ENCODE data around the gene NEDD1.
A peak's percentile ranks its signal among the peaks of the same experiment; 100 is the strongest.

NEDD1 gene

DNA sequence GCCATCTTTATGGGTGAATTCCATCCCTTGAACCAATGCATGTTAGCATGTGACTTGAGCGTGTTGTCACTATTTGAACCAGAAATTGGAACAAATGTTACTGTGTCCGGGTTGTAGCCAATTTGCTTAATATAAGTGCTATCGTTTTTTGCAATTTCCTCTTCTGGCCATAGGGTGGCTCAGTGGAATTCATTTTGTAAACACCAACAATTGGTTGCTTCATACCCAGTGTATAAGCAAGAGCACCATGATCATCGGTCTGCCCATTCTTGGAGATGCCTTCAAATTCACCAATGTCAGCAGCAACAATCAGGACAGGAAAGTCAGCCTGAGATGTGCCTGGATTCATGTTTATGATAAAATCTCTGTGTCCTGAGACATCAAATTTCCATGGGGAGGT, 5.0 kb upstream of the NEDD1 start:
- no peak for DNase-seq (ENCODE audit: low read depth)

DNA sequence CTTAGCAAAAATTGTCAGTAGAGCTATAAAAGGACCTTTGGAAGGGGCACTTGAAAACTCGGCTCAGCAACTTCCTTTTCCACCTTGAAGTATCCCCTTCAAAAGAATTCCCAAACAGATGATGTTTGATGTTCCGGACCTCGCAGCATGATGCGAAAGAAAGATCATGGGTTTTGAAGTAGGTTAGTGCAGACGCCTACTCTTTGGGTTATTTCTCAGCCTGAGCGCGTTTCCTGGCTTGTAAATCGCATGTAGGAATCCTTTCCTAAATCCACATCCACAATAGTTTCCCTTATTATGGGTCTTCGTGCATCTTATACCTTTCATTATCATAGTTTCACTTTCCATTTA, 584 bp upstream of the NEDD1 start:
- DNase-seq (ENCODE audit: low read depth), result no peak

- DNase-seq (ENCODE audit: low read depth), result no peak
Observed at GRCh38 chr12:96907671-96908422, 790 bp downstream of the NEDD1 start.

DNA sequence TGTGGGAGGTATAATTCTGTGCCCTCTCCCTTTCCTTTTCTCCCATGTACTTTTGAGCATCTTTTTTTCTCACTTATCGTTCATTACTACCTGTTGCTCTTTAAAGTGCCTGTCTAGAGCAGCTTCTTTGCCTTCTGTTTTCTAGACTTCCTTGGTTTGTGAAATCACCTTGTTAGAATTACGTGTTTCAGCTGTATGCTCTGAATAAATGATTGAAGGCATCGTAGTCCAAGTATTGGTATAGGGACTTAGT, 1.3 kb downstream of the NEDD1 start:
- DNase-seq (ENCODE audit: low read depth), result no peak

DNA sequence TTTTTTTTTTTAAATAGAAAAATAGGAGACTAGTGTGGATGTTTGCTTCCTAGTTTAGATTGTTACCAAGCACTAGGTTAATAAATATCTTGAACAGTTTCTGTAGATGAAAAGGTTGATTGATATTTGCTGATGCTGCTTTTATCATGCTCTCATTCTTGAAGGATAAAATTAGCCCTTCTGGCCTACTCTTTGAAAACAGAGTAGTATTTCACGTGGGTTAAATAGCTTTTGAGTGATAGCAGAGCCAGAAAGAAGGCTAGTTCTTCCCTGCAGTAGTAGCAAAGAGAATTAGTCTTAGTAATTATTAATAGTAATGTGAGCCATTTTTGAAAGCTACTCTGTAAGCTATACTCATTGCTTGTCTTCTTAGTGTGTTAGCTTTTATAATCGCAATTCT, 5.2 kb downstream of the NEDD1 start:
- no peak for DNase-seq (ENCODE audit: low read depth)

GRCh38 chr12:96912943-96913342, 5.9 kb downstream of the NEDD1 start:
- DNase-seq (ENCODE audit: low read depth), result no peak

- DNase-seq (ENCODE audit: low read depth), result no peak
Observed at GRCh38 chr12:96919510-96920210, 12.6 kb downstream of the NEDD1 start.

DNA sequence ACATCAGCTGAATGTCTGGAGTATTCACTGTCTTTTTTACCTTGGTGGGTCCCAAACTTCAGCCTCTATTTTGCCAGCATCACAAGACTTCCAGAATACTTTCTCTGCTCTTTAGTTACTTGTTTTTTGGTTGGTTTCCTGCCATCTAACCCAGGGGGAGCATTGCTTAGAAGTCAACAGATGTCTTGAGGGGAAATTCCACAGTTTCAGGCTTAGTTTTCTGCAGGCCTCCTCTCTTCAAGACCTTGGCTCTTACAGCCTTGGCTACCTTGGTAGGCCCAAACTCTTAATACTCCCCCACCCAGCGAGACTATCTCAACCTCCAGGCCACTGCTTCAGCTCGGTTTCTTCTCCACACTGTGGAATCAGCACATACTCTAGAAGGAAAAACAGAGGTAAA, 41.7 kb downstream of the NEDD1 start:
- DNase-seq (ENCODE audit: low read depth), result no peak

DNA sequence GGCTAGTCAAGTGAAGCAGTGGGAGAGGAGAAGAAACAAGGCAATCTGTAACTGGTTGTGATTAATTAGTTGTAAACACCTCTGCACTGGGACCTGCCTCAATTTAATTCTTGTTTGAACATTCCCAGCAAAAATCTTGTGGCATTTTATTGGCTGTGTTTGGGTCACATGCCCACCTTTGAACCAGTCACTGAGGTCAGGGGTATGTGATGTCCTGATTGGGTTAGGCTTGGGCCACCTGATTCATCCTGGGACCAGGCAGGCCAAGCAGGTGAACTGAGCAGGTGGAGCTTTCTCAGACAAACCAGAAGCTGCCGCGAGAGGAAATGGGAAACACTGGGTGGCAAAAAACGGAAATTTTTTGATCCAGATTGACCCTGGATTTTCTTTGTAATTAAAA, 72.5 kb downstream of the NEDD1 start:
- no peak for DNase-seq (ENCODE audit: low read depth)

- DNase-seq (ENCODE audit: low read depth), result peak; percentile 60
Observed at GRCh38 chr12:96980991-96981414, 73.9 kb downstream of the NEDD1 start.

GRCh38 chr12:96981911-96982310, 74.9 kb downstream of the NEDD1 start:
- DNase-seq (ENCODE audit: low read depth), result no peak

DNA sequence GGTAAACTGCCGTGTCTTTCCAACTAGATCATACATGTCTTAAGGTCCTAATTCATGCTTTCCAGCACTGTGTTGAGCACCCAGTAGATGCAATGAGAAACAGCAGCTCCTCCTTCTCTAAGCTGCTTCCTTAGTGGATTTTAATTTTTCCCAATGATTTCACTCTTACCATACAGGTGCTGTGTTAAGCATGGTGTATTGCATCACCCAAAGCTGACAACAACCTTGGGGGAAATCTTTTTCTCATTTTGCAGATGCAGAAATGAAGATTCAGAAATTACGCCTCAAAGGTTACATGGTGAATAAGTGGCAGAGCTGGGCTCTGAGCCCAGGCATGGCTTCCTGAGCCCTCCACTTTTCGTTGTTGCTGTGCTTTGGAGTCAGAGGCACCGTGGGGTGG, 75.6 kb downstream of the NEDD1 start:
- DNase-seq (ENCODE audit: low read depth), result no peak

DNA sequence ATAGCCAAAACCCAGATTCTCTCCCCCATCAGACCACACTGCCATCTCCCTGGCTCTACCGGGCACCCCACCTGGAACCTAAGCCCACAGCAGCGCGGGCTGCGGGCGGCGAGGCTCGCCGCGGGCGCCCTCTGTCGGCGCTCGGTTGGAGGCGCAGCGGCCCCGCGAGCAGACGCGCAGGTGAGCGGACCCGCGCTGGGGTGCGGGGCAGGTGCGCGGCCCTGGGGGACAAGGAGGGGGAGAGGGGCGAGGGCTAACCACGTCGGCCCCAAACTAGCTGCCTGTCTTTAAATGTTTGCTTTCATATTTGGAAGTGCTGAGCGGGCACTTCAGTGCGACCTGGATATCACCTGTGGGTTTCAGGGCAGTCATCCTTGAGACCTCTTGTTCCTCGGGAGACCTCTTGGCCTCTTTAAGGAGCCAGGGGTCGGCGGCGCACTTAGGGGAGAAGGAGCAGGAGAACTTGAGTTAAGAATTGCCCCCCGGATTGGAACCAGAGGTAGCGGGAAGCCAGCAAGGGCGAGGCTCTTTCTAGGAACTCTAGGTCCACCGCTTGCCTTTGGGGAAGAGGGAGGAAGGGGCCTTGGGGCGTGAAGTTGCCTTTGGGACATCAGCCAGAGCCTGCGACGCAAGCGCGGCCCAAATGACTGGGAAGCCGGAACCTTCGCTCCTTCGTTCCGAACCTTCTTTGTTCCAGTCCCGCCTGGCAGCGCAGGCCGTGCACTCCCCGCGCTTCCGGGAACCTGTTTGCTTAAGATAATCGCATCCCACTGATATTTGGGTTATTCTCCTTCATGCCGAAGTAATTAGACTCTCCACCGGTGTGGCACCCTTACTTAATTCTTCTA, 78.7 kb downstream of the NEDD1 start:
- no peak for DNase-seq (ENCODE audit: low read depth)

GRCh38 chr12:96986883-96987523, 79.9 kb downstream of the NEDD1 start:
- DNase-seq (ENCODE audit: low read depth), result no peak

- no peak for DNase-seq (ENCODE audit: low read depth)
Observed at GRCh38 chr12:96988919-96989318, 81.9 kb downstream of the NEDD1 start.

DNA sequence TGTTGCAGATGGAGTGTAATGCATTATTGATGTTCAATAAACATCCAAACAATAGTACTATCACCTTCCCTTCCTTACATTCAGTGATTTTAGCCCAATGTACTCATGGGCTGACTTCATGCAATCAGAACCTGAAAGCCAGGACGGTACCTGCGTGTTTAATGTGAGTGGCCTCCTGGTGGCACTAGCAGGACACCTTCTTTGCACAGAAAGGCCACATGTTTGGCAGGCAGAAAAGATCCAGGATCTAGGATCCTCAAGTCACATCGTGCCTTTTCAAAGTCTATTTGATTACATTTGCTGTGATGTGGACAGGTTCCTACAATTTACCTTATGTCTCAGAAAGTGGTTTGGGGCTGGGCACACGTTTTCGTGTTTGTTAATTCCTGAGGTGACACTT, 82.9 kb downstream of the NEDD1 start:
- no peak for DNase-seq (ENCODE audit: low read depth)

GRCh38 chr12:96994900-96995299, 87.8 kb downstream of the NEDD1 start:
- DNase-seq (ENCODE audit: low read depth), result no peak

DNA sequence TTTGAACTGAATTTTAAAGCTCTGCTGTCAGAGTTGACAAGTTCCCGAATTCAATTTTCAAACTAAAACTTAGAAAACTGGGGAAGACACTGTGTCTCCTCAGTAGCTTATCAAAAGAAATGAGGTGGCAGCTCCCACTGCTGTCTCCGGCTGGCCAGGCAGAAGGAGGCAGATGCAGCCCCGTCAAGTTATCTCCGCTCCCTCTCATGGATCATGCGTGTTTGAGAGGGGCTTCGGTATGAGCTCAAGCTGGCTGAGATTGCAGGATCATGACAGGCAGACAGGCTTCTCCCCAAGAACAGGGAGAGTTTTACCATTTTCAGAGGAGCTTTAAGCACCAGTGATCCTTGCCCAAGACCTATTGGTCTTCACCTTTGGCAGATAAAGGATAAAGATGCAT, 88.8 kb downstream of the NEDD1 start:
- no peak for DNase-seq (ENCODE audit: low read depth)

DNA sequence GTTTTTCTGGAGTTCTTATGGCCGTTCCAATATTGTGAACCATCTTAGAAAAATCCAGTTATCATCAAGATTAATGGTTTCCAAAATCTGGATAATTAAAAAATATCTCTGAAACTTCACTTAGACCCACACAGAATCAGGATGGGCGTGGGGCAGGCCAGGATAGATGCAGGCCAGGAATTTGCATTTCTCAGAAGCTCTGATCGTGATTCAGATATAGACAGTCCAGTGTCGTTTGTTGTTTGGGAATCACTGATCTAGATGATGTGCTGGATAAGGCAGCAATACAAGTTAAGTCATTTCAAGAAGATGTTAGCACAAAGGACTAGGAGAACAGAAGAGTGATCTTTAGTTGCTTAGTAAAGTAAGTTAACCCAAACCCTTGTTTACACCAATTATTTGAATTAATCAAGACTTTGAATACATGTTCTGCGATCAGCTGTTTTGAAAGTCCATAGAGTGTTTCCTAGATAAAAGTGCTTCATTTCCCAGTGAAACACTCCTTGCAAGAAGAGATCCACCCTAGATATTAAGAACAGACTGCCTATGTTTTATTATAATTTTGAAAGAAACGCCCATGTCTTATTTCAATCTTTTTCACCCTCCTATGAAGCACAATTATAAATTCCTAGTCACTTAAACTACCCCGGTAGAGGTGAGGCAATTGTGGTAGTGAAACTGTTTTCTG, 90.9 kb downstream of the NEDD1 start:
- DNase-seq (ENCODE audit: low read depth), result no peak

DNA sequence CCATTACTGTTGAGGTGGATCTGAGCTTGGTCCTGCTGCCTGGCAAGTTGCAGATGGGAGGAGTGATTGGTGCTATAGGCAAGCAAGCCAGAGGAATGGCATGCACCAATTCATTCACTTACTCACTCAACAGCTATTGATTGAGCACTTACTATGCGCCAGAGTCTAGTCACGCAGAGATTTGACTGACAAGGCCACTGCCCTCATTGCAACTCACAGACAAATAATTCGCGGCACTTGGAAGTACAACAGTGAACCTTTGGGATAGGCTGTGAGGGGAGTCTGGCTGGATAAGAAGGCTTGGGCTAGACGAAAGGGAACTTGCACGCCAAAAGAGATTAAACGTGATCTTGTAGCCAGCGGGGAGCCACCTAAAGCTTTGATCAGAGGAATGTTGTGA, 96.2 kb downstream of the NEDD1 start:
- no peak for DNase-seq (ENCODE audit: low read depth)

Measured in GM04503 (cell line).